Renal cortical epithelial cell (primary cell): ENCODE results near the gene DCUN1D2. TPM values are rescaled to one million over a fixed set of nuclear protein-coding genes. Genes with fewer than 3 reads are reported as not detected.
A peak's percentile ranks its signal among the peaks of the same experiment; 100 is the strongest.

Experiments used
- DNase-seq: peaks from one replicate; pipeline ENCODE4 v3.0.0-alpha.2; 2011; ENCODE audit warnings: low read depth
- total RNA-seq: library from RNA; depleted of rRNA; stranded (reverse); fragments of >200 nt; gene quantifications from 2 replicates; pipeline ENCODE4 v1.2.3, GENCODE V29; 2014

DCUN1D2 gene
- total RNA-seq, 1 donor from 2014 or later = 25.8 TPM

GRCh38 chr13:113423520-113424163 is 66.9 kb downstream of the DCUN1D2 start:
- DNase-seq = no peak

GRCh38 chr13:113422807-113423519 is 67.5 kb downstream of the DCUN1D2 start:
- DNase-seq = no peak

- DNase-seq = no peak
These were observed 68.7 kb downstream of the DCUN1D2 start for GRCh38 chr13:113421673-113422270.

- DNase-seq = no peak
These were observed 69.5 kb downstream of the DCUN1D2 start for GRCh38 chr13:113420833-113421600.

GRCh38 chr13:113420232-113420631 is 70.3 kb downstream of the DCUN1D2 start:
- DNase-seq = no peak

- DNase-seq = no peak
These were observed 70.8 kb downstream of the DCUN1D2 start for GRCh38 chr13:113419531-113420193.

- no peak for DNase-seq
These were observed 71.8 kb downstream of the DCUN1D2 start for GRCh38 chr13:113418722-113419049.

- DNase-seq = no peak
These were observed 72.4 kb downstream of the DCUN1D2 start for GRCh38 chr13:113417836-113418721.

GRCh38 chr13:113417008-113417751 is 73.3 kb downstream of the DCUN1D2 start:
- no peak for DNase-seq

GRCh38 chr13:113415825-113416224 is 74.7 kb downstream of the DCUN1D2 start:
- DNase-seq = no peak

GRCh38 chr13:113415032-113415431 is 75.5 kb downstream of the DCUN1D2 start:
- DNase-seq = no peak

- DNase-seq = no peak
These were observed 76.2 kb downstream of the DCUN1D2 start for GRCh38 chr13:113414335-113414734.

GRCh38 chr13:113413898-113414282 is 76.6 kb downstream of the DCUN1D2 start:
- no peak for DNase-seq

GRCh38 chr13:113413178-113413897 is 77.2 kb downstream of the DCUN1D2 start:
- no peak for DNase-seq

GRCh38 chr13:113412440-113412839 is 78.1 kb downstream of the DCUN1D2 start:
- DNase-seq = no peak

- DNase-seq = peak; percentile 88
These were observed 79.1 kb downstream of the DCUN1D2 start for GRCh38 chr13:113411216-113412023.

- DNase-seq = peak; percentile 86
These were observed 79.9 kb downstream of the DCUN1D2 start for GRCh38 chr13:113410472-113411201.

GRCh38 chr13:113408562-113408961 is 81.9 kb downstream of the DCUN1D2 start:
- DNase-seq = no peak
